Karpas-422 (cell line): ENCODE data around the gene ARID1B. TPM values are rescaled to one million over a fixed set of nuclear protein-coding genes. Genes with fewer than 3 reads are reported as not detected.

Experiments
- DNase-seq: peaks from one replicate; pipeline ENCODE4 v3.0.0-alpha.2; 2015
- H2AFZ ChIP-seq: fragments of 200-600 bp; sonication (generic); 2 replicates; pipeline ENCODE4 v1.6.1; 2014; ENCODE audit warnings: antibody characterized with exemption, low read length, mixed read lengths
- H3K27ac ChIP-seq: fragments of 200-600 bp; sonication (generic); 2 replicates; pipeline ENCODE4 v1.5.1; 2014; ENCODE audit warnings: mild to moderate bottlenecking, low read length, moderate library complexity
- H3K27me3 ChIP-seq: fragments of 200-600 bp; sonication (generic); 2 replicates; pipeline ENCODE4 v1.6.1; 2014; ENCODE audit warnings: low read length, mixed read lengths
- H3K36me3 ChIP-seq: fragments of 200-600 bp; sonication (generic); 2 replicates; pipeline ENCODE4 v1.6.1; 2014; ENCODE audit warnings: low read length, mixed read lengths; ENCODE audit not compliant: insufficient read depth
- H3K4me1 ChIP-seq: fragments of 200-600 bp; sonication (generic); 2 replicates; pipeline ENCODE4 v1.6.1; 2014; ENCODE audit warnings: mild to moderate bottlenecking, low read length, mixed read lengths
- H3K4me2 ChIP-seq: fragments of 200-600 bp; sonication (generic); 2 replicates; pipeline ENCODE4 v1.6.1; 2014; ENCODE audit warnings: low read length, low read depth, mild to moderate bottlenecking; ENCODE audit not compliant: poor library complexity, severe bottlenecking
- H3K4me3 ChIP-seq: fragments of 200-600 bp; sonication (generic); 2 replicates; pipeline ENCODE4 v1.5.1; 2014; ENCODE audit warnings: mild to moderate bottlenecking, antibody characterized with exemption, low read length, mixed read lengths
- H3K79me2 ChIP-seq: fragments of 200-600 bp; sonication (generic); 2 replicates; pipeline ENCODE4 v1.6.1; 2014; ENCODE audit warnings: mild to moderate bottlenecking, low read length, mixed read lengths
- H3K9ac ChIP-seq: fragments of 200-600 bp; sonication (generic); 2 replicates; pipeline ENCODE4 v1.6.0; 2014; ENCODE audit warnings: low read length
- H3K9me2 ChIP-seq: fragments of 200-600 bp; sonication (generic), shearing (Covaris generic); replicated peaks from 2 replicates; pipeline ENCODE4 v1.6.0; 2014; ENCODE audit warnings: mild to moderate bottlenecking, low read length, moderate library complexity; ENCODE audit not compliant: insufficient read depth
- H3K9me3 ChIP-seq: fragments of 300-700, 200-600 bp; sonication (generic); 2 replicates; pipeline ENCODE4 v1.6.1; 2014; ENCODE audit warnings: low read length, mixed read lengths
- H4K20me1 ChIP-seq: fragments of 200-600 bp; sonication (generic); 2 replicates; pipeline ENCODE4 v1.6.1; 2014; ENCODE audit warnings: mild to moderate bottlenecking, antibody characterized with exemption, low read length, low read depth; ENCODE audit not compliant: insufficient read depth
- total RNA-seq: library from RNA; depleted of rRNA; stranded (reverse); fragments of >200 nt; shearing (Covaris generic); gene quantifications from 2 replicates; pipeline ENCODE4 v1.2.3, GENCODE V29; 2014; ENCODE audit warnings: low replicate concordance

The ARID1B gene
- total RNA-seq, 1 experiment from 2014 or later = 174 TPM

DNA sequence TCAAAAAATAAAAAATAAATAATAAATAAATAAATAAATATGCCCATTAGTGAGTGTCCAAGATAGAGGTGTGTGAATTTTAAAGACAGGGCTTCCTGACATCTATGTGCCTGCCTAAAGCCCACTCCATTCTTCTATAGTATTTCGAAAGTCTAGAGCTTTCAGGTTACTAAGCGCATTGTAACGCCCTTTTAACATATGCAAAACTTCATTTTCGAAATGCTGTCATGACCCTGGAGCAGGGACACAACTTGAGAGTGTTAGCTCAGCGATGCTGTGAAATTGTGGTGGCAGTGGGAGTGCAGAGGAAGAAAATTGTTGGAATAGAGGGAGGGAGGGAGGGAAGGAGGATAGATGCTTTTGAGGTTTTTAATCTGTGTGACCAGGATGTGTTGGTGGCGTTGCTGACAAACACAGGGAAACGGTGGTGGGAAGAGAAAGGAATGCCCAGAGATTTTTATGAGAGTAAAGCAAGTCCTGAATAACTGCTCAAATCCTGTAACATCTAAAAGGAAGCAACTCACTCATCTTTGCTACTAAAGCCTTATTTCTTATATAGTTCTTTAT lies 169.3 kb downstream of the ARID1B start:
- Histone ChIP-seq H3K36me3 (no peaks in the 10 kb centered on the region), H3K79me2 (peaks cover 96% of the 10 kb centered on the region), H3K4me3 (no peak overlapping the region), H3K9me3 (no peaks in the 10 kb centered on the region), H3K27ac (peak overlapping the region; percentile 32; the same call in 1 of the 2 replicates), H3K27me3 (no peaks in the 10 kb centered on the region), H3K9me2 (no peaks in the 10 kb centered on the region), H3K4me1 (peaks cover 74% of the 10 kb centered on the region), H2AFZ (no peak overlapping the region), H3K4me2 (no peak overlapping the region), H4K20me1 (no peaks in the 10 kb centered on the region), H3K9ac (no peak overlapping the region)
- no peak for DNase-seq

DNA sequence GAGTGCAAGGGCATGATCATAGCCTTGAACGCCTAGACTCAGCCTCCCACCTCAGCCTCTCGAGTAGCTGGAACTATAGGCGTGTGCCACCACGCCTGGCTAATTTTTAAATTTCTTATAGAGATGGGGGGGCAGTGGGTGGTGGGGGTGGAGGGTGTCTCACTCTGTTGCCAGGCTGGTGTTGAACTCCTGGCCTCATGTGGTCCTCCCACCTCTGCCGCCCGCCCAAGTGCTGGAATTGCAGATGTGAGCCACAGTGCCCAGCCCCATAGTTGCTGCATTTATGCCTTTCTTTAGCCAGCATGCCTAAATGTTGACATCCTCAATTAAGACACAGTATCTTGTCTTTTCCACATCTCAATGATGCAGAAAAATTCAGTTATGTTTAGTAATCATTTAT lies 171.1 kb downstream of the ARID1B start:
- Histone ChIP-seq H3K9me3 (no peaks in the 10 kb centered on the region), H3K9me2 (no peaks in the 10 kb centered on the region), H3K36me3 (no peaks in the 10 kb centered on the region), H3K27ac (peak overlapping the region; percentile 65; the same call in 1 of the 2 replicates), H4K20me1 (no peaks in the 10 kb centered on the region), H3K4me3 (no peak overlapping the region), H3K4me2 (no peak overlapping the region), H3K4me1 (peaks cover 86% of the 10 kb centered on the region), H3K9ac (no peak overlapping the region), H3K27me3 (no peaks in the 10 kb centered on the region), H2AFZ (no peak overlapping the region), H3K79me2 (peaks cover 95% of the 10 kb centered on the region)
- DNase-seq = no peak

DNA sequence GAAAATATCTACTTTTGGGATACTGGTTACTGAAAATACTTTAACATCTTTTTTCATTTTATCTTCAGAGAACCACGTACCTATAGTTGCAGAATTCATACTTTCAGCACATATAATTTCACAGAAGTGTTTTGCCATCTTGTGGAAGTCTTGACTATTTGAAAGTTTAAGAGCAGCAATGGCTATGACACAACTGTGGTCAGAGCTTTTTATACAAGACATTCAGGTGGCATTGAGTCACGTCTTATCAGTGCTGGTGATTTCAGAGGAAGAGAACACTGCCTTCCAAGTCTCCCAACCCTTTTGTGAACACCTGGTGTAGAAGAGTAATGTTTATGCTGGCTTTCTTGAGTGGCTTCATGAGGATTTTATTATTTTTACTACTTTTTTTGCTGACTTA lies 171.6 kb downstream of the ARID1B start:
- H3K9me2 ChIP-seq = no peaks in the 10 kb centered on the region
- DNase-seq = no peak
- no peak overlapping the region for H2AFZ ChIP-seq
- no peak overlapping the region for H3K9ac ChIP-seq
- no peaks in the 10 kb centered on the region for H3K27me3 ChIP-seq
- H3K79me2 ChIP-seq = peaks cover 95% of the 10 kb centered on the region
- no peak overlapping the region for H3K4me2 ChIP-seq
- H3K4me1 ChIP-seq = peaks cover 88% of the 10 kb centered on the region
- H3K27ac ChIP-seq = peak overlapping the region; percentile 65
- H3K4me3 ChIP-seq = no peak overlapping the region
- no peaks in the 10 kb centered on the region for H3K36me3 ChIP-seq
- no peaks in the 10 kb centered on the region for H4K20me1 ChIP-seq
- H3K9me3 ChIP-seq = no peaks in the 10 kb centered on the region

DNA sequence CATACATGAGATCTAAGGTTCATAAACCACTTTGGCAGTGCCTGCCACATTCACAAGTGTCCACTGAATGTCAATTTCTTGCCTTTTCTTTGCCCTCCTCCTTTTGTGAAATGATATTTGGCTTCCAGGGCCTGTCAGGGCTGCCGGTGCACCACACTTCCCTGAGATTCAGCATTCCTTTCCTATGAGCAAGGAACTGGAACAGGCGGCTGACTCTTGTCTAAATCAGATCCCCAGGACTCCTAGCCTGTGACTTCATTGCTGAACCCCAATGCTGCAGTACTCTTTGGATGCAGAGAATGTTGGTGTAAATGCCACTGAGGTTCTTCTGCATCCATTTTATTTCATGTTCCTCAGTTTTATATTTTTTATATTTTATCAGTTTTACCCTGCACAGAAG lies 172.2 kb downstream of the ARID1B start:
- no peak overlapping the region for H2AFZ ChIP-seq
- no peaks in the 10 kb centered on the region for H4K20me1 ChIP-seq

DNA sequence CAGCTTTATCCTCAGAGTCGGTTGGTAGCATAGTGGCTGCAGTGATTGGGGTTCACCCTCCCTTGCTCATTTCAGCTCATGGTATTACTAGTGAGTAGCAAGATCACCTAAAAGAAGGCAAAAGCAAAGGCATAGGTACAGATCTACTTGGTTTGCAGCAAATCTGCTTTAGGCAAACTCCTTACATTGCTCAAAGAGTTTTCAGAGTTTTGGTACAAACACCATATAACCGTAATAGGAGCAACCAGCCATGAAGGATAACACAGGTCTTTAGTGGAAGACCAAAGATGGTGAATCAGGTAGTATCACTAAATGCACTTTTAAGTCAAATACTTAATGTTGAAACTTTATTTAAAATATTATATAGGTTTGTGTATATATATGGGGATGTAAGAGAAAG lies 172.9 kb downstream of the ARID1B start:
- Histone ChIP-seq H3K79me2 (peaks cover 97% of the 10 kb centered on the region), H3K9me3 (no peaks in the 10 kb centered on the region), H3K9ac (no peak overlapping the region), H3K4me1 (peaks cover 95% of the 10 kb centered on the region), H3K36me3 (no peaks in the 10 kb centered on the region), H4K20me1 (no peaks in the 10 kb centered on the region), H3K4me3 (no peak overlapping the region), H3K27me3 (no peaks in the 10 kb centered on the region), H2AFZ (no peak overlapping the region), H3K9me2 (no peaks in the 10 kb centered on the region), H3K27ac (no peak overlapping the region), H3K4me2 (no peak overlapping the region)
- DNase-seq = no peak

More for the DNA sequence above, 172.2 kb downstream of the ARID1B start:
- H3K9ac ChIP-seq = no peak overlapping the region
- DNase-seq = no peak
- H3K27ac ChIP-seq = peak overlapping the region; percentile 65
- no peak overlapping the region for H3K4me3 ChIP-seq
- no peaks in the 10 kb centered on the region for H3K36me3 ChIP-seq
- H3K4me2 ChIP-seq = no peak overlapping the region
- H3K27me3 ChIP-seq = no peaks in the 10 kb centered on the region
- H3K9me3 ChIP-seq = no peaks in the 10 kb centered on the region
- peaks cover 90% of the 10 kb centered on the region for H3K4me1 ChIP-seq
- H3K9me2 ChIP-seq = no peaks in the 10 kb centered on the region
- H3K79me2 ChIP-seq = peaks cover 95% of the 10 kb centered on the region

DNA sequence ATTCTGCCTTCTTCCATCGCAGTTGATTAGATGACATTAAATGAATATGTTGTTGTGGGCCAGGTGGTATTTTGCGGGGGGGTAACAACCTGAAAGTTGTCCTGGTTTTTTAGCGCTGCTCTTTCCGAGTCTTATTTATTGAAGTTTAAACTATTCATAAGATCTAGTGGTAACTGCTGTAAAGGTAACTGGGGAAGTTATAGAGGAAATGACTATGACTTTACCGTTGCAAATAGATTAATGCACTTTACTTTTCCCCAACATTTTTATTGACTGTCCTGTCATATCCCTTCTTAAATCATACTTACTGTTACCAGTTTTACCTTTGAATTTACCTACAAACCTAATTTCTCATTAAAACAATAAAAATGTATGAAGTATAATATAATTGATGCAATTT lies 173.4 kb downstream of the ARID1B start:
- Histone ChIP-seq H3K4me3 (no peak overlapping the region), H3K27me3 (no peaks in the 10 kb centered on the region), H3K9me3 (no peaks in the 10 kb centered on the region), H3K36me3 (no peaks in the 10 kb centered on the region), H3K9ac (no peak overlapping the region), H3K79me2 (peaks cover 97% of the 10 kb centered on the region), H3K4me1 (peaks cover 95% of the 10 kb centered on the region), H4K20me1 (no peaks in the 10 kb centered on the region), H2AFZ (no peak overlapping the region), H3K4me2 (peak overlapping the region; percentile 23), H3K27ac (peak overlapping the region; percentile 21; the same call in 1 of the 2 replicates), H3K9me2 (no peaks in the 10 kb centered on the region)
- no peak for DNase-seq

DNA sequence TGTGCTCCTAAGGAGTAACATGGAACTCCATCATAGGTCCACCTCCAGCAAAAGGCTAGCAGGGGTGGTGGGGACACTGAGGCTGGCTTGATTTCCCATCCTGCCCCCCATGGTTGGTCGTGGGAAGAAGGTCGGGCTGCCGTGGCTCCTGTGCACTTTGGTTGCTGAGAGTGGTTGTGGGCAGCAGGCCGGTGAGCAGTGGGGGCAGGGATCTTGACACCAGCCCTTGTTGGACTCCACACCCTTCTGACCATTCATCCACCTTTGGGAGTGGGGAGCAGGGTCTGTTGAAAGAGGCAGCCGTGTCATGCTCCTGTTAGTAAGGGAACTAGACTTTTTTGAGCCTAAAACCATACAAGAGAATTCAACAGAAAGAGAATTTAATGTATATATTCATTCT lies 175.2 kb downstream of the ARID1B start:
- Histone ChIP-seq H3K79me2 (peaks cover 98% of the 10 kb centered on the region), H3K4me3 (peak overlapping the region; percentile 32), H3K9me2 (no peaks in the 10 kb centered on the region), H3K27ac (peak overlapping the region; percentile 77), H4K20me1 (no peaks in the 10 kb centered on the region), H3K9ac (peak overlapping the region; percentile 20; the same call in 1 of the 2 replicates), H3K4me1 (peaks cover 97% of the 10 kb centered on the region), H3K9me3 (no peaks in the 10 kb centered on the region), H3K4me2 (peak overlapping the region; percentile 64), H3K27me3 (no peaks in the 10 kb centered on the region), H3K36me3 (no peaks in the 10 kb centered on the region), H2AFZ (no peak overlapping the region)
- DNase-seq = no peak

DNA sequence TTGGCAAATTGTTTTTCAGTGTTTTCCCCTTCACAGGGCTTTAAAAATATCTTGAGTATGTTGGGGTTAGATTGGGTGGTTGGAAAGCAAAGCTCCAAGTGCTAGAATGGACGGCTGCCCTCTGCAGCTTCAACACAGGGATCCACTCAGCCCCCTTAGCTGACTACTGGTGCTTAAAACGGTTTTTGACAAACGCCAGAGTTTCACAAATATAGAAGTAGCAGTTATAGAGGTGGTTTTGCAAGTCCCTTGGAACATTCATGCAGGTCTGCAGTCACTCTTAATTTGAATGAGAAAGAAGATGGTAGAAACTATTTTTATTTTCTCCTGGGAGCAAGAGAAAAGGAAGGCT lies 175.9 kb downstream of the ARID1B start:
- Histone ChIP-seq H3K79me2 (peaks cover 98% of the 10 kb centered on the region), H4K20me1 (no peaks in the 10 kb centered on the region), H3K4me2 (peak overlapping the region; percentile 64), H3K9me3 (no peaks in the 10 kb centered on the region), H3K27me3 (no peaks in the 10 kb centered on the region), H2AFZ (no peak overlapping the region), H3K36me3 (no peaks in the 10 kb centered on the region), H3K9me2 (no peaks in the 10 kb centered on the region), H3K4me1 (peaks cover 97% of the 10 kb centered on the region), H3K4me3 (peak overlapping the region; percentile 32), H3K9ac (peak overlapping the region; percentile 20), H3K27ac (peak overlapping the region; percentile 77)
- DNase-seq = peak; percentile 64
